Measurements from ENCODE around the gene EPS8.

- TF ChIP-seq POLR2AphosphoS5 (IDR thresholded peaks at IDR 0.05; ENCODE audit: low read depth, low read length) (no peak), SIN3A (IDR thresholded peaks at IDR 0.05; ENCODE audit: borderline replicate concordance, insufficient read depth, low read length) (no peak)
- TF ChIP-seq, protein P1, sequence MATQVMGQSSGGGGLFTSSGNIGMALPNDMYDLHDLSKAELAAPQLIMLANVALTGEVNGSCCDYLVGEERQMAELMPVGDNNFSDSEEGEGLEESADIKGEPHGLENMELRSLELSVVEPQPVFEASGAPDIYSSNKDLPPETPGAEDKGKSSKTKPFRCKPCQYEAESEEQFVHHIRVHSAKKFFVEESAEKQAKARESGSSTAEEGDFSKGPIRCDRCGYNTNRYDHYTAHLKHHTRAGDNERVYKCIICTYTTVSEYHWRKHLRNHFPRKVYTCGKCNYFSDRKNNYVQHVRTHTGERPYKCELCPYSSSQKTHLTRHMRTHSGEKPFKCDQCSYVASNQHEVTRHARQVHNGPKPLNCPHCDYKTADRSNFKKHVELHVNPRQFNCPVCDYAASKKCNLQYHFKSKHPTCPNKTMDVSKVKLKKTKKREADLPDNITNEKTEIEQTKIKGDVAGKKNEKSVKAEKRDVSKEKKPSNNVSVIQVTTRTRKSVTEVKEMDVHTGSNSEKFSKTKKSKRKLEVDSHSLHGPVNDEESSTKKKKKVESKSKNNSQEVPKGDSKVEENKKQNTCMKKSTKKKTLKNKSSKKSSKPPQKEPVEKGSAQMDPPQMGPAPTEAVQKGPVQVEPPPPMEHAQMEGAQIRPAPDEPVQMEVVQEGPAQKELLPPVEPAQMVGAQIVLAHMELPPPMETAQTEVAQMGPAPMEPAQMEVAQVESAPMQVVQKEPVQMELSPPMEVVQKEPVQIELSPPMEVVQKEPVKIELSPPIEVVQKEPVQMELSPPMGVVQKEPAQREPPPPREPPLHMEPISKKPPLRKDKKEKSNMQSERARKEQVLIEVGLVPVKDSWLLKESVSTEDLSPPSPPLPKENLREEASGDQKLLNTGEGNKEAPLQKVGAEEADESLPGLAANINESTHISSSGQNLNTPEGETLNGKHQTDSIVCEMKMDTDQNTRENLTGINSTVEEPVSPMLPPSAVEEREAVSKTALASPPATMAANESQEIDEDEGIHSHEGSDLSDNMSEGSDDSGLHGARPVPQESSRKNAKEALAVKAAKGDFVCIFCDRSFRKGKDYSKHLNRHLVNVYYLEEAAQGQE (IDR thresholded peaks at IDR 0.05; ENCODE audit: insufficient read depth in 1 of 2, low read depth in 2 of 2, low read length in 2 of 2) = no peak
Observed at GRCh38 chr12:15772405-15773018, 16.7 kb downstream of the EPS8 start.

All from PFSK-1 (cell line).